Activated CD8-positive, alpha-beta memory T cell treated with anti-CD3 and anti-CD28 coated beads for 48 hours (primary cell): ENCODE results near the gene RSF1.

ENCODE experiments used
- DNase-seq, 3 experiments: peaks; one replicate each; pipeline ENCODE4 v3.0.0-alpha.2; 2020; ENCODE audit warnings: low read depth in 2 of 3, low spot score in 2 of 3

RSF1 gene

GRCh38 chr11:77813256-77813655, 7.3 kb downstream of the RSF1 start:
- DNase-seq: no peak

GRCh38 chr11:77806993-77807392, 13.5 kb downstream of the RSF1 start:
- DNase-seq: no peak

- DNase-seq: no peak
Observed at GRCh38 chr11:77806415-77806814, 14.1 kb downstream of the RSF1 start.

- no peak for DNase-seq
Observed at GRCh38 chr11:77801477-77801876, 19.0 kb downstream of the RSF1 start.

DNA sequence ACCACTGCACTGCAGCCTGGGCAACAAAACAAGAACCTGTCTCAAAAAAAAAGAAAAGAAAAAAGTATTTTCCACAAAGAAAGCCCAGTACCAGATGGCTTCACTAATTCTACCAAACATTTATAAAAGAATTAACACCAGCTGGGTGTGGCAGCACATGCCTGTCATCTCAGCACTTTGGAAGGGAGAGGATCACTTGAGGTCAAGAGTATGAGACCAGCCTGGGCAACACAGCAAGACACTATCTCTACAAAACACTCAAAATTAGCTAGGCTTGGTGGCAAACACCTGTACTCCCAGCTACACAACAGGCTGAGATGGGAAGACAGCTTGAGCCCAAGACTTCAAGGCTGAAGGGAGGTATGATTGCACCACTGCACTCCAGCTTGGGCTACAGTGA, 20.1 kb downstream of the RSF1 start:
- no peak for DNase-seq

DNA sequence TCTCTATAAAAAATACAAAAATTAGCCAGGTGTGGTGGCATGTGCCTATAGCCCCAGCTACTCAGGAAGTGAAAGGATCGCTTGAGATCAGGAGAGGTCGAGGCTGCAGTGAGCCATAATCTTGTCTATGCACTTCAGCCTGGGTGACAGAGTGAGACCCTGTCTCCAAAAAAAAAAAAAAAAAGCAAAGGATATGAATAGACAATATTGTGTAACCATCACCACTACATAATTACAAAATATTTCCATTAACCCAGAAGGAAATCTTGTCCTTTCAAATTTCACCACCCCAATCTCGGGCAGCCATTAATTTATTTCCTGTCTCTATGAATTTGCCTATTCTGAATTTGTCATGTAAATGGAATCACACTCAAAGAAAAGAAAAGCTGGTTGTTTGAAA, 21.2 kb downstream of the RSF1 start:
- DNase-seq: no peak

DNA sequence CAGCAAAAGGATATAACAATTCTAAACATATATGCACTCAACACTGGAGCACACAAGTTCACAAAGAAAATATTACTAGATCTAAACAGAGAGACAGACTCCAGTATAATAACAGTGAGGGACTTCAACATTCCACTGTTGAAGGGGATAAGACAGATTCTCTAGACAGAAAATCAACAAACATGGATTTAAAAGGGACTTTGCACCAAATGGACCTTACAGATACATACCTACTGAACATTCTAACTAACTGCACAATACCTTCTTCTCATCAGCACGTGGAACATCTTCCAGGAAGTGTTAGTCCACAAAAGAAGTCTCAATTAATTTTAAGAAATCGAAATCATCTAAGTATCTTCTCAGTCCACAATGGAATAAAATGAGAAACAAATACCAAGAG, 26.6 kb downstream of the RSF1 start:
- no peak for DNase-seq

DNA sequence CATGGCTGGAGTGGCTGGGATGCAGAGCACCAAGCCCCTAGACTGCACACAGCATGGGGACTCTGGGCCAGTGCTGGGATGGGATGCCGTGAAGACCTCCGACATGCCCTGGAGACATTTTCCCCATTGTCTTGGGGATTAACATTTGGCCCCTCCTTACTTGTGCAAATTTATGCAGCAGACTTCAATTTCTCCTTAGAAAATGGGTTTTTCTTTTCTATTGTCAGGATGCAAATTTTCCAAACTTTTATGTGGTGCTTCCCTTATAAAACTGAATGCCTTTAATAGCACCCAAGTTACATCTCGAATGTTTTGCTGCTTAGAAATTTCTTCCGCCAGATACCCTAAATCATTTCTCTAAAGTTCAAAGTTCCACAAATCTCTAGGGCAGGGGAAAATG, 29.2 kb downstream of the RSF1 start:
- DNase-seq: no peak

- DNase-seq: no peak
Observed at GRCh38 chr11:77789731-77790476, 30.6 kb downstream of the RSF1 start.

GRCh38 chr11:77789061-77789730, 31.3 kb downstream of the RSF1 start:
- DNase-seq: no peak

- no peak for DNase-seq
Observed at GRCh38 chr11:77784572-77784971, 36.0 kb downstream of the RSF1 start.

GRCh38 chr11:77783025-77783424, 37.5 kb downstream of the RSF1 start:
- no peak for DNase-seq

DNA sequence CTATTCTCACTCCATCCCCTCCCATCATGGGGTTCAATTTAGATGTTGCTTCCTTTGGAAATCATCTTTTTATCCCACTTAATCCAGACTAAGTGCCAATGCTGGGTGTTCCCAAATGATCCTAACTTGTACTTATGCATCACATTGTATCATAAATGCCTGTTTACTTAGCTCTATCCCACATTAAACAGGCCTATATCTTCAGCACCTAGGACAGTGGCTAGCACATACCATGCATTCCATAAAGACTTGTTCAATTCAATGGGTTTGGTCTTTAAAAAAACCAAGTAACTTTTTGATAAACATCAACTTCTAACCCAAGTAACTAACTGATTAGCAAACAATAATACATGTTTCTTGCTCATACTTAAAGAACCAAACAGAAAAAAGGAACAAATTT, 40.6 kb downstream of the RSF1 start:
- DNase-seq: no peak

DNA sequence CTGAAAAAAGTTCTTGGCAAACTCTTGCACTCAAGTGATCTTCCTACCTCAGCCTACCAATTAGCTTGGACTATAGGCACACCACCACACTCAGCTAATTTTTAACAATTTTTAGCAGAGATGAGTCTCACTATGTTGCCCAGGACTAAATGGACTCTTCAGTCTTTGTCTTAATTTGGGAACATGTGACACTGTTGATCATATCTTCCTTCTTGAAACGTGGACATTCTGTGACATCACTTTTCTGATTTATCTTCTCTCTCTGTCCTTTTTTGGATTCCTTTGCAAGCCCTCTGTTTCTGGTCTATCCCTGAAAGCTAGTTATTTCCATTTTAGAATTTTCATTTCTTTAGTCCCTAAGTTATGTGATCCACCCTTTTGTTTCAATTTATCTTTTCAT, 42.0 kb downstream of the RSF1 start:
- DNase-seq: no peak

DNA sequence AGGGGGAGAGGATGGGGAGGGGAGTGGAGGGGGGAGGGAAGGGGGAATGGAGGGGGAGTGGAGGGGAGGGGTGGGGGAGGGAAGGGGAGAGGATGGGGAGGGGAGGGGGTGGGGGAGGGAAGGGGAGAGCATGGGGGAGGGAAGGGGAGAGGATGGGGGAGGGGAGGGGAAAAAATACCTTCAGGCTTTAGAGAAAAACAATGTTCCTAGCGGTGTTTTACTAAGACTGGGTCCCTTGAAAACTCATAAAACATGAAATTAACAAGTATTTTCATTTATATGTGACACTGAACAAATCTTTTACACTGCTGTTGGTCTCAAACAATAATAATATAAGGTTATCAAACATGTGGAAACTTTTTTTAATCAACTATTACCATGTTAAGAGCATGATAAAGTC, 42.4 kb downstream of the RSF1 start:
- no peak for DNase-seq

- DNase-seq: no peak
Observed at GRCh38 chr11:77776455-77776854, 44.1 kb downstream of the RSF1 start.

DNA sequence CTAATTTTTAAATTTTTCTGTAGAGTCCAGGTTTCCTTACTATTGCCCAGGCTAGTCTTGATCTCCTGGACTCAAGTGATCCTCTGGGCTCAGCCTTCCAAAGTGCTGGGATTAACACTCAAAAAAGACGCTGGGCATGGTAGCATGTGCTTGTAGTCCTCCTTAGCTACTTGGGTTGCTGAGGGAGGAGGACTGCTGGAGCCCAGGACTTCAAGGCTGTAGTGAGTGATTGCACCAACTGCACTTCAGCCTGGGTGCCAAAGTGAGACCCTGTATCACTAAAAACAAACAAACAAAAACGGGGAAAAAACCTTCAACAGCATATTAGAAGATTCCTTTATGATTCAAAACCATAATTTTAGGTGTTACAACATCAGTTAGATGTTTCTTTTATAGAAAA, 44.6 kb downstream of the RSF1 start:
- no peak for DNase-seq

DNA sequence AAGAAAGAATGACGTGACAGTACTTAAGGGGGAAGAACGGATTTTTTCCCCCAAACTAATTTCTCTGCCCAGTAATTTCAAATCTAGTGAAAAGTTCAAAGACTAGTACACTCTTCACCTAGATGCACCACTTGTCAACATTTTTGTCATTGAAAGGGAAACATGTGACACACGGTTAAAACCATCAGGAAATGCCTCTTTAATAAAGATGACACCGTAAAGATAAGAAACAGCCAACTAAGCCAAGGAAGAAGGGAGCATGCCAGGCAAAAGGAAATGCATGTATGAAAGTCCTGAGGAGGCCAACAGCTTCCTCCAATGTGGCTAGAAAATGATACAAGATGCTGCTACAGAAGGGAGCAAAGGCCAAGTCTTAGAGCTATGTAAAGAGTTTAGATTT, 49.4 kb downstream of the RSF1 start:
- no peak for DNase-seq

GRCh38 chr11:77770629-77771028, 49.9 kb downstream of the RSF1 start:
- DNase-seq: no peak

GRCh38 chr11:77762426-77762825, 58.1 kb downstream of the RSF1 start:
- no peak for DNase-seq

DNA sequence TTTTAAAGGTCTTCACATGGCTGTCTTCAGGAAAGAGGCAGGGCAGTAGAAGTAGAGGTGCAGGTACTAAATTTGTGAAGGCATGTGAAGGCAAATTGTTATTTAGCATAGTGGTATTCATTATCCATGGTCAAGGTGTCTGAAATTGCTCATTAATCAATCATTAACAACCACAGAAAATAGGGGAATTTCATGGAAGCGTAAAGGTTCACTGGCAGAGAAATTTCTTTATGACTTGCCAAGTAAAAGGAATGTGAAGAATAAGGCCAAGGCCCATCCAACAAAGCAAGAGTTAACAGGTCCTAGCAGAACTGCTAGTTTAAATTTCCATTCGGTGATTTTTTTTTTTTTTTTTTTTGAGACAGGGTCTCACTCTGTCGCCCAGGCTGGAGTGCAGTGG, 59.0 kb downstream of the RSF1 start:
- DNase-seq: no peak

GRCh38 chr11:77758331-77758730, 62.2 kb downstream of the RSF1 start:
- DNase-seq: no peak

DNA sequence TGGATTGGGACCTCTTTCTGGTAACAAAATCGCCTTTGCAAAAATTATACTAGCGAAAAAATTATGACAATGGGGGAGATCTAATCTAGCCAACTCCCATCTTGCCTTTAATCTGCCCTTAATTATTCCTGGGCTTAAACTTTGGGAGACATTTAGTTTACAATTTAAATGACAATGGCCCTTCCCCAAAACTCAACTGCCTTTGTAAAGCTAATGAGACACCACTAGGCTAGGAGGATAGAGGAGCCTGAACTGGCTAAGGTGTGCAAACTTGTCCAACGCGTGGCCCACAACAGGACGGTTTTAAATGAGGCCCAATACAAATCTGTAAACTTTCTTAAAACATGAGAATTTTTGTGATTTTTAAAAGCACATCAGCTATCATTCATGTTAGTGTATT, 67.3 kb downstream of the RSF1 start:
- no peak for DNase-seq
